Activated T-cell treated with anti-CD3 and anti-CD28 coated beads, Interleukin-2, amount 50 U/mL, for 1 hour (primary cell): ENCODE measurements around the gene KIF1A.

Experiments used
- DNase-seq: peaks from one replicate; pipeline ENCODE4 v3.0.0-alpha.2; 2020

The KIF1A gene

DNA sequence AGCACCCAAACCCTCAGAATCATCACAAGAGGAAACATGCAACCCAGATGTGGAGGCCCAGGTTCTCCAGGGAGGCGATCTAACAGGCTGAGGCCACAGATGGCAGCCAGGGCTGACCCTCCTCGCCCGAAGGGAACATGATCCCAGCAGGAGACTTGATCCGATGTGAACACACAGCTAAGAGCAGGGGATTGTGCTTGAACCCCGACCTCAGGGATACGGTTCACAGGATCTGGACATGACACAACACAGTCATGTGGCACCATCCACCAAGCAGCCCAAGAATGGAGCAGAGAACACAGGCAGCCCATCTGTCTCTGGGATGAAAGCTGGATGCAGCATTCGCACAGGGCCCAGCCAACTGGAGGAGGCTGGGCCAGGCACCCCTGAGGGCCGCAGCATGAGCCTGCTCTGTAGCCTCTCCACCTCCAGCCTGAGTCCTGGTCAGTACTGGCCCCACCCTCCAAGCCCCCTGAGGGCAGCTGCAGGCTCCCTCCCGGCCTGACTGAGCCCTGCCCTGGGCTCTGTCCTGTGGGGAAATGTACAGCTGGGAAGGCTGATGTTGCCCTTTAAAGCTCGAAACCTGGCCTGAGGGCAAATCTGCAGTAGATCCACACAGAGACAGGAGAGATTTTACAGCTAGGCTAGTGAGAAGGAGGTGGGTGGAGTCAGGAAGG is 89.4 kb downstream of the KIF1A start:
- DNase-seq: no peak

- no peak for DNase-seq
Measured at GRCh38 chr2:240728827-240729226, 91.2 kb downstream of the KIF1A start.

GRCh38 chr2:240728361-240728760 is 91.7 kb downstream of the KIF1A start:
- no peak for DNase-seq

GRCh38 chr2:240727913-240728312 is 92.1 kb downstream of the KIF1A start:
- no peak for DNase-seq

DNA sequence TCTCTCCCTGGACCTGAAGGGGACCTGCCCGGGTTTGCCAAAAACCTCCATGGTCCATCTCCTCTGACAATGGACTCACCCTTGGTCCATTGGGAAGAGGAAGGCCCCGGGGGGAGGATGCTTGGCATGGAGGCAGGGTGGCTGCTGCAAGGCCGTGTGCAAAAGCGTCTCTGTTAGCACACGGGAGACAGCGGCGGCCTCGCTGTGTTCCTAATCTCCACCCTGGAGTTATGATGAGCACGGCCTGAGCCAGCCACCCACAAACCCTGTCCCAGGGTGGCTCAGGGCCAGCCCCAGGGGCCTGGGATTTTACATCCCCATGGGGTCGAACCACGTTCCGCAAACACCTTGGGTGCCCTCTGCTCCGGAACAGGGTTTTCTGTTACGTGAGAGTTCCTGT is 92.6 kb downstream of the KIF1A start:
- DNase-seq: no peak

DNA sequence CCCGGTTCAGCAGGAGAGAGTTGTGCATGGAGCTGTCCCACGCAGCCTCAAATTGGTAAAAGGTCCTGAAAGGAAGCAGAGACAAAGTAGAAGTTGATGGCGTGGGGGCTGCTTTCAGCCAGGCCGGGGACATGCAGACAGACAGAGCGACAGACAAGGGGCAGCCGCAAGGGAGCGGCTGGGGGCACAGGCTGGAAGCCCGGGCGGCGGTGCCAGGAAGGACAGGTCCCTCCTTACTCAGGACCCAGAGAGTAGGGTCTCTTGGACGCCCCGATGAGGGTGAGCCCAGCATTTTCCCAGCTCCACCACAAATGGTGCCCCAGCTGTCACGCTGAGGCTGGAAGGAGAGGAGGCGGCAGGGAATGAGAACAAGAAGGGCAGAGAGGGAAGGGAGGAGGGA is 93.1 kb downstream of the KIF1A start:
- no peak for DNase-seq

DNA sequence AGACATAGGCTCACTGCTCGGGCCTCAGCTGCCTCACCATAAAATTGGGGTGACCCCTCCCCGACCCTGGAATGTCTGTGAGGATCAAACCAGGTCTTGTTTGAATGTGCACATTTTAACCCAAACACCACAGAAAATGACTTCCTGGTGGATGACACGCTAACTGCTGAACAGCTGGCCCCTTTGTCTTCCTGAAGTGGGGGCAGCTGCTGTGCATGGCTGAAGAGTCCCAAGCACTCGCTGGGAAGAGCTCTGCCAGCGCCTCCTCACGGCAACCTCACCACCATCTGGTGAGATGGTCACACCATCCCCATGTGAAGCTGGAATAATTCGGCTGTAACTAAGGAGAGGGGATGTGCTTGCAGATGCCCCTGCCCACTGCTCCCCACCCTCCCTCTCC is 94.3 kb downstream of the KIF1A start:
- no peak for DNase-seq

GRCh38 chr2:240725266-240725665 is 94.8 kb downstream of the KIF1A start:
- no peak for DNase-seq

DNA sequence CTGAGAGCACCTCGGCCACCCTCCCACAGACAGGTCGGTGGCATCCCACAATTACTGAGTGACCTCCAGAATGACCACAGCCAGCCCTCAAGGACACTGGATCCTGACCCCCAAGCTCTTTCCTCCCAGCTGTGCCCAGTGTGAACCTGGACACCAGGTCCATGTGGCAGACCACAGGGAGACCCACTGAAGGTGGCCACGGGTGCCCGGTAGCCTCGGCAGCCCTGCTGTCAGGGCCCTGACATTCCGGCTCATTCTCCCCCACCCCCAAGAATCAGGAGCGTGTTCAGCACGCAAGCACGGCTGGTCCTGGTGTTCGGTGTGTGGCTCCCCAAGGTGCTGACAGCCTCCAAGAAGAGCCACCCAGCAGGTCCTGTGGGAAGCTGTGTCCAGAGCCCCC is 95.6 kb downstream of the KIF1A start:
- DNase-seq: no peak

GRCh38 chr2:240723851-240724250 is 96.2 kb downstream of the KIF1A start:
- DNase-seq: no peak

GRCh38 chr2:240722796-240723735 is 97.0 kb downstream of the KIF1A start:
- DNase-seq: no peak

DNA sequence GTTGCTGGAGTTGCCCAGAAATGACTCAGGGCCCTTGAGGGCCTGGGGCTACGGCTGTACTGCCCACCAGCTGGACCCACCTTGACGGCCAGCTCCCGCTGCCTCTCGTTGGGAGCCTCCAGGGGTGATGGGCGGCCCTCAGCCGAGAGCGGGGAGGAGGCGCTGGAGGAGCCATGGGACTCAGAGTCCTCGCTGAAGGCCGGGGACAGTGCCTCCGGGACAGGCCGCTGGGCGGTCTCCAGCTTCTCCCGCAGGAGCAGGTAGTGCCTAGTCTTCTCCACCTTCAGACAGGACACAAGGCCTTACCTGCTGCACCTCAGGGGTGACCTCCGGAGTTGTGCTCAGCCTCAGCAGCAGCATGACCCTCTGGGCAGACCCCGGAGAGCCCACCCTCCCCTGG is 97.6 kb downstream of the KIF1A start:
- no peak for DNase-seq

- DNase-seq: no peak
Measured at GRCh38 chr2:240721596-240722180, 98.3 kb downstream of the KIF1A start.

DNA sequence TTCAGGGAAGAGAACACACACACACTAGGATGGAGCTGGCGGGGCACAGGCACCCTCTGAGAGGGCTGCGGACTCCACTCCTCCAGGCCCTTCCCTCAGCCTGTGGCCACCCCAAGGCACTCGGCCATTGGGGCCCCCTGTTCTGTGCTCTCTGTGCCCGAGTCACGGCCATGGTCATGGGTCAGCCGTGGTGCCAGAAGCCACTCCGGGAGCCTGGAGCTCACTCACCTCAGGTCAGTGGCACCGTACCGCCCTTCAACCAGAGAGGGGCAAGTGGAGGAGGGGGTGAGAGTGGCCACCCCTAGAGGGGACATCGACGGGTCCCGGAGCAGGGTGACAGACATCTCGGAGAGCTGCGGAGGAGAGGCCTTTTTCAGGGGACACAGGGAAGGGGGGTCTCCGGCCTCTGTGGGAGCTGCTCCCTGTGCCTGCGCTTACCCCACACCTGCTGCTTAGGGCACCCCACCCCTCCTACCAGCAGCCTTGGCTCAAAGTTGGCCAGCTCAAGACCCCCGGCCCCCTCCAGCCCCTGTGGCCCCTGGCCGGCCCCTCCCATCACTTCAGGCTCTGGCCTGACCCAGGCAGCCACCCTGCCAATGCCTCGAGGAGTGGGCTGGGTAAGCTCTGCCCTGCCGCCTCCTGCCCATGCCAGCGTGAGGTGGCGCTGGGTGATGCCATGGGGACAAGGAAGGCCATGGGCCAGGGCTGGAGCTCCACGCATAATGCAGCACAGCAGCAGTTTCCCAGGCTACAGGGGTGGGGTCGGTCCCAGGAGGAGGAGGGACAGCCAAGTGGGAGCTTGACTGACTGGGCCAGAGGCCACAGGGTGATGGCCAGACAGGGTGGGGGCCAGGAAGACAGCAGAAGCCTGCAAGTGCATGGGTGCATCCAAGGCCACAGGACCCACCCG is 99.1 kb downstream of the KIF1A start:
- no peak for DNase-seq

- DNase-seq: no peak
Measured at GRCh38 chr2:240719676-240720545, 100.1 kb downstream of the KIF1A start.

DNA sequence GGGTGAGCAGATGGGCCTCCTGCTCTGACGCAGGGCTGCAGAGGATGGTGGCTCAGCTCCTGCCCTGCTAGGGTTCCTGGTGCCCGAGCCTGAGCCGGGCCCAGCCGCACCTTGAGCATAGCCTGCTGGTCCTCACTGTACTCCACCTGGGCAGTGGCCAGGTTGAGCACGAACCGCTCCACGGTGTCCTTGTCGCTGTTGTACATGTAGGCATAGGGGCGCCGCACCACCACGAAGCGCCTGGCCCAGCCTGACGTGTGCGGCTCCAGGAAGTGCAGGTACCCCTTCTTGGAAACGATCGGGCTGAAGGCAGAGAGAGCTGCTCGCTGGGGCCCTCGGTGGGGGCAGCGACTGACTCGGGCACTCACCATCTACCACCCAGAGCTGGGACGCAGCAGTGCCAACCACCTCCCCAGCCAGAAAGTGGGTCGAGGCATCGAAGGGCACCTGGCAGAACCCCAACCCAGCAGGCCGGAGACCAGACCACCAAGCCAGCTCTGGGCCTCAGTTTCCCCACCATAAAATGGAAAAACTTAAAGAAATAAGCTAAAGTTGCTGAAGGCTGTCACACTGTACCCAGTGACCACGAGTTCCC is 101.0 kb downstream of the KIF1A start:
- DNase-seq: no peak

- DNase-seq: no peak
Measured at GRCh38 chr2:240717681-240718581, 102.1 kb downstream of the KIF1A start.

GRCh38 chr2:240717181-240717641 is 102.8 kb downstream of the KIF1A start:
- DNase-seq: no peak

GRCh38 chr2:240716130-240716798 is 103.8 kb downstream of the KIF1A start:
- no peak for DNase-seq
